ENCODE data around the gene HLA-DOA.

The HLA-DOA gene

GRCh38 chr6:33029328-33030184 is 20.2 kb upstream of the HLA-DOA start:
- Histone ChIP-seq H3K9me3 (ENCODE audit: severe bottlenecking) (no peaks in the 10 kb centered on the region), H3K4me3 (ENCODE audit: low read depth, low read length) (no peak overlapping the region), H3K36me3 (no peaks in the 10 kb centered on the region), H3K27ac (no peak overlapping the region), H3K27me3 (ENCODE audit: insufficient read depth, low read depth, severe bottlenecking) (no peaks in the 10 kb centered on the region)
- peak; percentile 45 for DNase-seq
- TF ChIP-seq CTCF (IDR thresholded peaks at IDR 0.05; ENCODE audit: low read depth, low read length), result no peak

- Histone ChIP-seq H3K36me3 (no peaks in the 10 kb centered on the region), H3K27me3 (ENCODE audit: insufficient read depth, low read depth, severe bottlenecking) (no peaks in the 10 kb centered on the region), H3K9me3 (ENCODE audit: severe bottlenecking) (no peaks in the 10 kb centered on the region), H3K27ac (no peak overlapping the region), H3K4me3 (ENCODE audit: low read depth, low read length) (no peak overlapping the region)
- no peak for DNase-seq
- no peak for TF ChIP-seq CTCF (IDR thresholded peaks at IDR 0.05; ENCODE audit: low read depth, low read length)
These were observed 18.9 kb upstream of the HLA-DOA start for GRCh38 chr6:33028220-33028849.

DNA sequence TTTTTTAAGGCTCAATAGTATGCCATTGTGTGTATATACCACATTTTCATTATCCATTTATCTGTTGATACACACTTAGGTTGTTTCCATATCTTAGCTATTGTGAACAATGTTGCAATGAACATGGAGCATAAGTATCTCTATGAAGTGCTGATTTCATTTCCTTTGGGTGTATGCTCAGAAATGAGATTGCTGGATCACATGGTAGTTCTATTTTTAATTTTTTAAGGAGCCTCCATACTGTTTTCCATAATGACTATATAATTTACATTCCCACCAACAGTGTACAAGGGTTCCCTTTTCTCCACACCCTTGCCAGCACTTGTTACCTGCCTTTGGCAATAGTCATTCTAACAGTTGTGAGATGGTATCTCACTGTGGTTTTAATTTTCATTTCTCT is 15.1 kb upstream of the HLA-DOA start:
- H3K27ac ChIP-seq, result no peak overlapping the region
- no peak for DNase-seq
- H3K36me3 ChIP-seq, result no peaks in the 10 kb centered on the region
- TF ChIP-seq CTCF (IDR thresholded peaks at IDR 0.05; ENCODE audit: low read depth, low read length), result no peak
- no peaks in the 10 kb centered on the region for H3K27me3 ChIP-seq (ENCODE audit: insufficient read depth, low read depth, severe bottlenecking)
- H3K4me3 ChIP-seq (ENCODE audit: low read depth, low read length), result no peak overlapping the region
- no peaks in the 10 kb centered on the region for H3K9me3 ChIP-seq (ENCODE audit: severe bottlenecking)

DNA sequence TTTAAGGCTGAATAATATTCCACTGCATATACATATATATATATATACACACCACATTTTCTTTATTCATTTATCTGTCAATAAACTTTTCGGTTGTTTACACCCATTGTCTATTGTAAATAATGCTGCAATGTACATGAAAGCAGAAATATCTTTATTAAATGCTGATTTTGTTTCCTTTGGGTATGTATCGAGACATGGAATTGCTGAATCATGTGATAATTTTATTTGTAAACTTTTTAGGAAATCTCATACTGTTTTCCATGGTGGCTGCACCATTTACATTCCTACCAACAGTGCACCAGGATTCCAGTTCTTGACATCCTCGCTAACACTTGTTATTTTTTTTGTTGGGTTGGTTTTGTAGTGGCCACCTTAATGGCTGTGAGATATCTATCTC is 14.1 kb upstream of the HLA-DOA start:
- Histone ChIP-seq H3K9me3 (ENCODE audit: severe bottlenecking) (no peaks in the 10 kb centered on the region), H3K36me3 (no peaks in the 10 kb centered on the region), H3K27ac (no peak overlapping the region), H3K4me3 (ENCODE audit: low read depth, low read length) (no peak overlapping the region), H3K27me3 (ENCODE audit: insufficient read depth, low read depth, severe bottlenecking) (no peaks in the 10 kb centered on the region)
- no peak for DNase-seq
- TF ChIP-seq CTCF (IDR thresholded peaks at IDR 0.05; ENCODE audit: low read depth, low read length), result no peak

DNA sequence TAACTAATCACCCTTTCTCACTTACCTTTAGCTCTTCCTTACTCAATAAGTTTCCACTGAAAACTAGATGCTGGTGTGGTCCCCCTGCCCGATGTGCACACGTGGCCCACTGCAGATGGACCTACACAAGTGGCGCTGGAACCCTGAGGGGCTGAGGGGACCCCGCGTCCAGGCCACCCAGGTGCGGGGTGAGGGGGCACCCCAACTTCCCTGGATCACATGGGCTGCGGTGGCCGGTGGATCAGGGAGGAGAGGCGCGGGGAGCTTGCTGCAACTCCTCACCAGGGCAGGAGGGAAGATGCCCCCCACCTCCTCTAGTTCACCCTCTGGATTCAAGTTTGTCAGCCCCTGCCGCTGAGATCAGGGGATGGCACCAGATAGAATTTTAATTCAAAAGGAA is 12.5 kb upstream of the HLA-DOA start:
- no peaks in the 10 kb centered on the region for H3K27me3 ChIP-seq (ENCODE audit: insufficient read depth, low read depth, severe bottlenecking)
- no peaks in the 10 kb centered on the region for H3K36me3 ChIP-seq
- no peak for DNase-seq
- no peak overlapping the region for H3K4me3 ChIP-seq (ENCODE audit: low read depth, low read length)
- TF ChIP-seq CTCF (IDR thresholded peaks at IDR 0.05; ENCODE audit: low read depth, low read length), result no peak
- H3K27ac ChIP-seq, result no peak overlapping the region
- no peaks in the 10 kb centered on the region for H3K9me3 ChIP-seq (ENCODE audit: severe bottlenecking)
